B cell (primary cell): Measurements from ENCODE around the gene CAPN14. TPM values are rescaled to one million over a fixed set of nuclear protein-coding genes. Genes with fewer than 3 reads are reported as not detected.

ENCODE experiments used
- ATAC-seq: fragments of 200-7000 bp; cut with Tn5 transposase; one replicate; pipeline ENCODE4 v1.10.0; 2021; ENCODE audit warnings: low read depth, mild to moderate bottlenecking, moderate number of reproducible peaks, moderate library complexity
- CTCF ChIA-PET: fragments of 350-600 bp; sonication (Branson Sonifier 250); formaldehyde crosslinking; loops from one replicate; lab custom pipeline; 2021; ENCODE audit warnings: antibody characterized with exemption, inconsistent platforms; lab: Charles Lee
- POLR2A ChIA-PET: fragments of 350-600 bp; sonication (Branson Sonifier 250); formaldehyde crosslinking; loops from one replicate; lab custom pipeline; 2021; ENCODE audit warnings: antibody characterized with exemption; lab: Charles Lee
- DNase-seq: peaks from one replicate; pipeline ENCODE4 v3.0.0; 2013
- H2AFZ ChIP-seq: 2 replicates; pipeline ENCODE4 v1.6.1; 2012; ENCODE audit warnings: mild to moderate bottlenecking, low read depth, low read length; ENCODE audit not compliant: insufficient read depth, poor library complexity, severe bottlenecking
- H3K27ac ChIP-seq, 2 donors: 1 replicate in 1 of 2; 2 replicates in 1 of 2; pipeline ENCODE4 v1.5.1; 2012 to 2013; ENCODE audit warnings: low read length in 2 of 2, mild to moderate bottlenecking in 2 of 2, moderate library complexity in 1 of 2
- H3K27me3 ChIP-seq, 4 experiments: fragments of 200-600 bp in 1 of 4; sonication (generic) in 1 of 4; replicated peaks in 1 of 4; 1 replicate in 2 of 4; 2 replicates in 2 of 4; pipeline versions ENCODE4 v1.6.1 to v1.7.0; 2013 to 2016; ENCODE audit warnings: low read length in 3 of 4, mild to moderate bottlenecking in 2 of 4, mixed read lengths in 1 of 4, moderate library complexity in 1 of 4; ENCODE audit not compliant: insufficient read depth in 4 of 4, control insufficient read depth in 3 of 4; ENCODE audit errors: control extremely low read depth in 1 of 4
- H3K36me3 ChIP-seq, 2 experiments: replicated peaks in 1 of 2; 1 replicate in 1 of 2; 2 replicates in 1 of 2; pipeline versions ENCODE4 v1.6.1 to v1.7.1; 2013; ENCODE audit warnings: low read length in 1 of 2; ENCODE audit not compliant: insufficient read depth in 2 of 2, control insufficient read depth in 1 of 2; ENCODE audit errors: control extremely low read depth in 1 of 2, extremely low read depth in 1 of 2
- H3K4me1 ChIP-seq, 2 donors: fragments of 200-600 bp in 1 of 2; sonication (generic) in 1 of 2; 1 replicate in 1 of 2; 2 replicates in 1 of 2; pipeline versions ENCODE4 v1.5.1 to v1.6.1; 2013 to 2017; ENCODE audit warnings: low read length in 2 of 2; ENCODE audit not compliant: control insufficient read depth in 2 of 2, insufficient read depth in 2 of 2
- H3K4me2 ChIP-seq: replicated peaks from 2 replicates; pipeline ENCODE3; 2012; ENCODE audit warnings: mild to moderate bottlenecking, low read depth, low read length; ENCODE audit not compliant: poor library complexity, severe bottlenecking
- H3K4me3 ChIP-seq, 5 experiments: fragments of 200-600 bp in 1 of 5; sonication (generic) in 1 of 5; 1 replicate in 3 of 5; 2 replicates in 2 of 5; pipeline versions ENCODE4 v1.5.1 to v1.7.0; 2011 to 2016; ENCODE audit warnings: low read length in 4 of 5, mild to moderate bottlenecking in 4 of 5, low read depth in 2 of 5, control low read depth in 1 of 5, moderate library complexity in 1 of 5; ENCODE audit not compliant: insufficient read depth in 1 of 5; ENCODE audit errors: control extremely low read depth in 1 of 5, extremely low read depth in 1 of 5
- H3K79me2 ChIP-seq: fragments of 200-600 bp; sonication (generic); one replicate; pipeline ENCODE4 v1.6.0; 2016; ENCODE audit warnings: low read length; ENCODE audit not compliant: control insufficient read depth, insufficient read depth
- H3K9ac ChIP-seq: fragments of 200-600 bp; sonication (generic); 2 replicates; pipeline ENCODE4 v1.6.1; 2017; ENCODE audit warnings: mild to moderate bottlenecking, low read length, moderate library complexity
- H3K9me3 ChIP-seq, 3 donors: one replicate each; pipeline versions ENCODE4 v1.6.1 to v1.7.1; 2013; ENCODE audit warnings: low read length in 2 of 3; ENCODE audit not compliant: control insufficient read depth in 2 of 3, insufficient read depth in 1 of 3; ENCODE audit errors: control extremely low read depth in 1 of 3
- H4K20me1 ChIP-seq: 2 replicates; pipeline ENCODE4 v1.6.0; 2012; ENCODE audit warnings: mild to moderate bottlenecking, low read length; ENCODE audit not compliant: insufficient read depth, control insufficient read depth, poor library complexity, severe bottlenecking
- H3K27ac Mint-ChIP-seq: one replicate; pipeline ENCODE4 v1.8.0; 2021; ENCODE audit warnings: mixed read lengths
- H3K27me3 Mint-ChIP-seq: one replicate; pipeline ENCODE4 v1.8.0; 2021; ENCODE audit warnings: mixed read lengths
- H3K4me1 Mint-ChIP-seq: one replicate; pipeline ENCODE4 v1.8.0; 2021; ENCODE audit warnings: mixed read lengths
- H3K4me3 Mint-ChIP-seq: one replicate; pipeline ENCODE4 v1.8.0; 2021; ENCODE audit warnings: mixed read lengths
- H3K9me3 Mint-ChIP-seq: one replicate; pipeline ENCODE4 v1.8.0; 2022; ENCODE audit warnings: mixed read lengths; ENCODE audit not compliant: insufficient read depth
- CTCF ChIP-seq: fragments of 200-600 bp; IDR thresholded peaks from one replicate; pipeline ENCODE4 v1.8.0; 2022; ENCODE audit warnings: antibody characterized with exemption, mild to moderate bottlenecking
- EZH2 ChIP-seq: IDR thresholded peaks from 2 replicates; pipeline ENCODE4 v1.6.1; 2012; ENCODE audit warnings: borderline replicate concordance, low read depth, mild to moderate bottlenecking, moderate library complexity, low read length; ENCODE audit not compliant: insufficient read depth, poor library complexity, severe bottlenecking
- WGBS: methylation state at CpG from one replicate; pipeline ENCODE4 v1.1.5; 2013; ENCODE audit warnings: missing lambda C conversion rate; ENCODE audit not compliant: insufficient coverage; 5-methylcytosine and 5-hydroxymethylcytosine counted together
- intact Hi-C: fragments of 100-400 bp; cut with micrococcal nuclease; formaldehyde crosslinking; loops from one replicate; pipeline ENCODE4 v1.10.0; 2022
- polyA plus RNA-seq: library from polyadenylated mRNA; depleted of rRNA; stranded (reverse); fragments of >200 nt; gene quantifications from 2 replicates; pipeline ENCODE4 v1.2.3, GENCODE V29; 2012
- total RNA-seq, 2 donors: library from RNA; stranded (reverse); fragments of 120-200 nt in 1 of 2; gene quantifications; 1 replicate in 1 of 2; 2 replicates in 1 of 2; pipeline versions ENCODE4 v1.2.3 to v1.2.4, GENCODE V29; 2013 to 2022

Gene CAPN14
- total and polyA plus RNA-seq, 2 donors (not counting 1 experiment from before 2014, with no cell fraction given): 2.5 to 7.8 TPM

GRCh38 chr2:31213601-31214443, 3.5 kb downstream of the CAPN14 start:
- Mint-ChIP-seq H3K4me1 (peaks cover 63% of the 10 kb centered on the region), H3K27me3 (no peaks in the 10 kb centered on the region), H3K27ac (peak overlapping the region; percentile 90), H3K4me3 (peak overlapping the region; percentile 67), H3K9me3 (no peaks in the 10 kb centered on the region)
- H3K9me3 ChIP-seq: no peaks in the 10 kb centered on the region
- CTCF ChIA-PET: interaction anchor here (1.5 to 7.5 kb wide), 6 partner anchors 20 to 119 kb away, joined by 5 to 58 read pairs (median 12); partner anchors contain the start of gene EHD3
- no CpG with 5 or more reads among the region's 4 CpGs for WGBS
- peaks cover 51 to 55% of the 10 kb centered on the region in 2 donors for H3K4me1 ChIP-seq
- peak overlapping the region; percentile 23 for H2AFZ ChIP-seq
- POLR2A ChIA-PET: interaction anchor here (1.0 kb wide), 1 partner anchor 21 kb away, joined by 4 read pairs; the partner anchor contains the start of gene EHD3
- TF ChIP-seq EZH2: no peak
- no peaks in the 10 kb centered on the region for H3K36me3 ChIP-seq
- H3K79me2 ChIP-seq: no peaks in the 10 kb centered on the region
- ATAC-seq (no peak), DNase-seq (peak; percentile 44)
- no peaks in the 10 kb centered on the region for H3K27me3 ChIP-seq
- no peak overlapping the region for H3K4me3 ChIP-seq
- H3K4me2 ChIP-seq: peak overlapping the region; percentile 42
- H3K9ac ChIP-seq: no peak overlapping the region
- peak overlapping the region; percentile 46 to 59 for H3K27ac ChIP-seq
- intact Hi-C loops: no loop called here
- H4K20me1 ChIP-seq: no peaks in the 10 kb centered on the region

GRCh38 chr2:31212659-31213600, 4.4 kb downstream of the CAPN14 start:
- Mint-ChIP-seq H3K9me3 (no peaks in the 10 kb centered on the region), H3K27ac (peak overlapping the region; percentile 34), H3K27me3 (no peaks in the 10 kb centered on the region), H3K4me1 (peaks cover 62% of the 10 kb centered on the region), H3K4me3 (no peak overlapping the region)
- no peak overlapping the region for H3K4me3 ChIP-seq
- CTCF ChIA-PET: interaction anchor here (2.0 kb wide), 1 partner anchor 43 kb away, joined by 5 read pairs; no protein-coding TSS in a partner anchor
- no peaks in the 10 kb centered on the region for H3K9me3 ChIP-seq
- no peak overlapping the region for H3K9ac ChIP-seq
- no peak overlapping the region for H3K4me2 ChIP-seq
- H3K79me2 ChIP-seq: no peaks in the 10 kb centered on the region
- no peaks in the 10 kb centered on the region for H3K36me3 ChIP-seq
- H3K27me3 ChIP-seq: no peaks in the 10 kb centered on the region
- POLR2A ChIA-PET: no interaction called here
- H2AFZ ChIP-seq: no peak overlapping the region
- H4K20me1 ChIP-seq: no peaks in the 10 kb centered on the region
- ATAC-seq (no peak), DNase-seq (no peak)
- peaks cover 51 to 55% of the 10 kb centered on the region in 2 donors for H3K4me1 ChIP-seq
- TF ChIP-seq EZH2: no peak
- no peak for TF ChIP-seq CTCF
- intact Hi-C loops: no loop called here
- no peak overlapping the region for H3K27ac ChIP-seq
- WGBS: 83% methylated on average over 6 of the region's 9 CpGs
